Sigmoid colon (tissue), 4 donors: ENCODE measurements around the gene PCSK1N.

Source experiments
- POLR2A ChIP-seq, 2 donors: fragments of 450-650 bp; IDR thresholded peaks; one replicate each; pipeline ENCODE4 v1.6.1; 2016; ENCODE audit warnings: antibody characterized with exemption in 2 of 2, mild to moderate bottlenecking in 2 of 2, moderate library complexity in 2 of 2
- POLR2AphosphoS5 ChIP-seq, 4 donors: sonication (generic); formaldehyde crosslinking; IDR thresholded peaks; one replicate each; pipeline ENCODE4 v1.6.1; 2017; ENCODE audit warnings: antibody characterized with exemption in 4 of 4
- TF ChIP-seq, protein P1 (sequence below), 4 experiments: fragments of 450-650 bp in 3 of 4; fragments of 200-600 bp in 1 of 4; IDR thresholded peaks; one replicate each; pipeline ENCODE4 v1.5.1; 2016 to 2019; ENCODE audit warnings: antibody characterized with exemption in 4 of 4, mild to moderate bottlenecking in 3 of 4, moderate library complexity in 2 of 4

- TF ChIP-seq, protein P1, sequence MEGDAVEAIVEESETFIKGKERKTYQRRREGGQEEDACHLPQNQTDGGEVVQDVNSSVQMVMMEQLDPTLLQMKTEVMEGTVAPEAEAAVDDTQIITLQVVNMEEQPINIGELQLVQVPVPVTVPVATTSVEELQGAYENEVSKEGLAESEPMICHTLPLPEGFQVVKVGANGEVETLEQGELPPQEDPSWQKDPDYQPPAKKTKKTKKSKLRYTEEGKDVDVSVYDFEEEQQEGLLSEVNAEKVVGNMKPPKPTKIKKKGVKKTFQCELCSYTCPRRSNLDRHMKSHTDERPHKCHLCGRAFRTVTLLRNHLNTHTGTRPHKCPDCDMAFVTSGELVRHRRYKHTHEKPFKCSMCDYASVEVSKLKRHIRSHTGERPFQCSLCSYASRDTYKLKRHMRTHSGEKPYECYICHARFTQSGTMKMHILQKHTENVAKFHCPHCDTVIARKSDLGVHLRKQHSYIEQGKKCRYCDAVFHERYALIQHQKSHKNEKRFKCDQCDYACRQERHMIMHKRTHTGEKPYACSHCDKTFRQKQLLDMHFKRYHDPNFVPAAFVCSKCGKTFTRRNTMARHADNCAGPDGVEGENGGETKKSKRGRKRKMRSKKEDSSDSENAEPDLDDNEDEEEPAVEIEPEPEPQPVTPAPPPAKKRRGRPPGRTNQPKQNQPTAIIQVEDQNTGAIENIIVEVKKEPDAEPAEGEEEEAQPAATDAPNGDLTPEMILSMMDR (IDR thresholded peaks at IDR 0.05), result no peak
- TF ChIP-seq POLR2AphosphoS5 (IDR thresholded peaks at IDR 0.05) (no peak), POLR2A (IDR thresholded peaks at IDR 0.05) (no peak)
Measured at GRCh38 chrX:48818866-48819265, 16.5 kb downstream of the PCSK1N start.
